Spinal cord (tissue), 10 donors: ENCODE results near the gene LRRC17. TPM values are rescaled to one million over a fixed set of nuclear protein-coding genes. Genes with fewer than 3 reads are reported as not detected.

ENCODE experiments used
- DNase-seq, 6 donors: peaks; one replicate each; pipeline versions ENCODE4 v3.0.0 to v3.0.0-alpha.2; 2013 to 2015; ENCODE audit warnings: low spot score in 6 of 6, low read depth in 4 of 6
- H3K27ac ChIP-seq: one replicate; pipeline ENCODE4 v1.5.1; 2013; ENCODE audit warnings: low read depth, low read length, control low read depth
- H3K27me3 ChIP-seq: one replicate; pipeline ENCODE4 v1.6.1; 2013; ENCODE audit warnings: low read length; ENCODE audit not compliant: control insufficient read depth, insufficient read depth
- H3K36me3 ChIP-seq: one replicate; pipeline ENCODE4 v1.6.1; 2013; ENCODE audit warnings: low read length; ENCODE audit not compliant: control insufficient read depth, insufficient read depth
- H3K4me1 ChIP-seq: one replicate; pipeline ENCODE4 v1.6.1; 2013; ENCODE audit warnings: low read length; ENCODE audit not compliant: control insufficient read depth, insufficient read depth
- H3K4me3 ChIP-seq: one replicate; pipeline ENCODE4 v1.5.1; 2013; ENCODE audit warnings: low read depth, low read length, control low read depth
- H3K9me3 ChIP-seq: one replicate; pipeline ENCODE4 v1.6.1; 2013; ENCODE audit warnings: low read length; ENCODE audit not compliant: control insufficient read depth, insufficient read depth
- WGBS: methylation state at CpG from one replicate; pipeline ENCODE4 v1.1.5; 2013; ENCODE audit warnings: missing lambda C conversion rate; ENCODE audit not compliant: insufficient coverage; 5-methylcytosine and 5-hydroxymethylcytosine counted together
- polyA plus RNA-seq, 2 donors: library from polyadenylated mRNA; unstranded; fragments of 120-200 nt; gene quantifications; one replicate each; pipeline ENCODE4 v1.2.1, GENCODE V29; 2013; ENCODE audit not compliant: insufficient read length in 2 of 2
- total RNA-seq, 2 donors: library from RNA; depleted of rRNA in 1 of 2; stranded (reverse); fragments of 120-200 nt in 1 of 2; fragments of >200 nt in 1 of 2; gene quantifications; one replicate each; pipeline versions ENCODE4 v1.2.3 to v1.2.4, GENCODE V29; 2013 to 2014
- donor health status: healthy.

LRRC17 gene
- total and polyA plus RNA-seq, 4 donors = 65.1 to 299 (median 88.6) TPM

GRCh38 chr7:102917436-102918353 lies 4.9 kb downstream of the LRRC17 start:
- WGBS = 81% methylated on average over 3 of the region's 5 CpGs
- peak in 1 of 6 donors; percentile 37 for DNase-seq
- no peak overlapping the region for H3K4me3 ChIP-seq
- no peaks in the 10 kb centered on the region for H3K27me3 ChIP-seq
- peaks cover 3% of the 10 kb centered on the region for H3K36me3 ChIP-seq
- peak overlapping the region; percentile 2 for H3K27ac ChIP-seq
- H3K9me3 ChIP-seq = no peaks in the 10 kb centered on the region
- peaks cover 4% of the 10 kb centered on the region for H3K4me1 ChIP-seq

DNA sequence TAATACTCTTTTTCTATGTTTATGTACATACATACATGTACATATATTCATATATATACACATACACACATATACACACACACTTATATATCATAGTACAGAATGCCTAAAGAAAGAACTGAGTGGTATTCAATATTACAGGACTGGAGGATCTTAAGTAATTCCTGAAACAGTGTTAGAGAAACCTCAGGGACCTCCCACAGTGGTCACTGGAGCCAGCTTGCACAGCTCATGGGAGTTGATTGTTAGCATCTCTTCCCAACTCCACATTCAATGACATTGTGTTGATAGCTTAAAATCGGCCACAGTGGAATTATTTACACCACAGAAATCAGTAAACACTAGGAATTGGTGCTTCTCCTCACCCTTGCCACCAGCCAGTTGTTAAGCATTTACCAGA lies 6.0 kb downstream of the LRRC17 start:
- peak in 1 of 6 donors; percentile 8 for DNase-seq
- Histone ChIP-seq H3K27me3 (no peaks in the 10 kb centered on the region), H3K36me3 (peaks cover 3% of the 10 kb centered on the region), H3K4me1 (peaks cover 4% of the 10 kb centered on the region), H3K9me3 (no peaks in the 10 kb centered on the region), H3K27ac (no peak overlapping the region), H3K4me3 (no peak overlapping the region)
- WGBS = 33% methylated on average over 1 of the region's 1 CpG

DNA sequence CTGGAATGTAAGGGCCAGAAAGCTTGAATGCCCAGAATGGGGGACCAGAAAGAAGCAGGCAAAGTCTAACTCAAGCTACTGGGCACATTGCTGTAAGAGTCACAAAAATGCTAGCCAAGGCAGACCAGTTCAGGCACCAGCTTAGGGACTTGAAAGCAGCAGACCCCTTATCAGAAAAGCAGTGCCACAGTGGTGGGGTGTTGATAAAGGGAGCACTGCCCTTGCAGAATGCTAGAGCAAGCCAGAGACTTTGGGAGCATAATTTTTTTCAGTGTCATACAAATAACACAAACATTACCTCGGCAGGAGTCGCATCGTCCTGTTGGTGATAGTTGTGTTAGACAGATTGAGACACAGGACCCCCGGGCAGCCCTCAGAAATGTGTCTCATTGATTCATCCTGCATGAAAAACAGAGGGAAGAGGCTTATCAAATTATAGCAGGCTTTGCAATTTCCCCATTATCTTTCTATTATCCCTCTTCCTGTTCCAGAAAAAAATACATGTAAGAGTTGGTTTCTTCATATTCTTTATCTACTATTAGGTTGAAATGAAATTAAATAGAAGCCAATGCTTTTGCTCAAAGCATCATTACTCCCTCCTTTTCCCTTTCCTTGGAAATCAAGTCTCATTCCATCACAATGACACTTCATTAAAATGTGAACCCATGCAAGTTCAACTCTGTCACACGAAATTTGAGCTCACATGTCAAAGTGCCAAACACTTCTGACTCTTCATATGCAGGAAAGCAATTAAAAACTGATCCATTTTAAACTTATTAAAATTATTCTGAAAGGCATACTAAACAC lies 13.4 kb downstream of the LRRC17 start:
- H3K4me1 ChIP-seq = no peaks in the 10 kb centered on the region
- no peaks in the 10 kb centered on the region for H3K36me3 ChIP-seq
- H3K27me3 ChIP-seq = no peaks in the 10 kb centered on the region
- no CpG with 5 or more reads among the region's 5 CpGs for WGBS
- no peak overlapping the region for H3K4me3 ChIP-seq
- H3K27ac ChIP-seq = no peak overlapping the region
- H3K9me3 ChIP-seq = no peaks in the 10 kb centered on the region
- DNase-seq = peak in 1 of 6 donors; percentile 20

GRCh38 chr7:102926783-102927140 lies 14.0 kb downstream of the LRRC17 start:
- Histone ChIP-seq H3K27ac (no peak overlapping the region), H3K36me3 (no peaks in the 10 kb centered on the region), H3K4me1 (no peaks in the 10 kb centered on the region), H3K4me3 (no peak overlapping the region), H3K27me3 (no peaks in the 10 kb centered on the region), H3K9me3 (no peaks in the 10 kb centered on the region)
- no peak for DNase-seq

DNA sequence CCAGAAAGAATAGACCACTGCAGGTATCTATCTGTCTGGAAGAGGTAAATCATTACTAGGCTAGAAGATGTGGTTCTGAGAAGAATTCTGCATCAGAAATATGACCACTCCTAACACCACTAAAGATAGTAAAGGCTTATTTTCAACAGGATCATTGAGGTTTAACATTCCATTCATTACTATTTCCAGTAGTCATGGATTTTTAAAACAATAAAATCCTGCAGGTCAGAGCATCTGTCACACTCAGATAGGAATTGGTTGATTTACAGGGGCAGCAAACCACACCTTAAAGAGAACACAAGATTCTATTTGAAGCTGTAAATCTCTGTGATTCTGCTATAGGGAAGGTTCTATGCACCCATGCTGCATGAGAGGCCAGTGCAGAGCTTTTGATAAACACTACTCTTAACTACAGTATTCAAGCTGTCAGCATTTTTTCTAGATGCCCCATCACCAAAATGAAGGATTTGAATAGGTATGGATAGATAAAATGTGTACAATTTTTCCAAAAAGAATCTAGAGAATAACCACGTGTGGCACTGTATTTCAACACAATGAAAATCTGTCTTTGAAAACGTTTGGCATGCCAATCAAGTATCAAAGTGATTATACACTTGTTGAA lies 14.6 kb downstream of the LRRC17 start:
- WGBS = no CpG with 5 or more reads among the region's 2 CpGs
- Histone ChIP-seq H3K27me3 (no peaks in the 10 kb centered on the region), H3K36me3 (no peaks in the 10 kb centered on the region), H3K9me3 (no peaks in the 10 kb centered on the region), H3K4me3 (no peak overlapping the region), H3K4me1 (no peaks in the 10 kb centered on the region), H3K27ac (no peak overlapping the region)
- no peak for DNase-seq

DNA sequence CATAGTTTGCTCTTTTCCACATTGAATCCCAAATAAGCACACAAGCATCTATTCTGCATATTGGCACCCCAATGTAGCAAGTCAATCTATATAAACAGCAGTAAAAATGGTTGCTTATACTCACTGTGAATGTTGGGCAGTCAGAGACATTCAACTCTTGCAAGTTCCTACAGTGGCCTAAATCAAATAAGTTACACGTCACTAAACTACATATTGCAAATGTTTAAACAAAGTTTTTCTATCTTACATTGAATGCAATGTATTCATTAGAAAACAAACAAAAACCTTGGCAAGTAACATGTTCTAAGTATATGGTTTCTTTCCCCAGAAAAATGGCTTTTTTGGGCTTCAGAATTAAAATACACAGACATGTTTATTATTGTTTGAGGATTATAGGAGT lies 19.0 kb downstream of the LRRC17 start:
- WGBS = no CpG with 5 or more reads among the region's 1 CpG
- no peaks in the 10 kb centered on the region for H3K9me3 ChIP-seq
- H3K4me1 ChIP-seq = no peaks in the 10 kb centered on the region
- no peak for DNase-seq
- no peak overlapping the region for H3K4me3 ChIP-seq
- H3K36me3 ChIP-seq = no peaks in the 10 kb centered on the region
- H3K27me3 ChIP-seq = no peaks in the 10 kb centered on the region
- H3K27ac ChIP-seq = no peak overlapping the region

GRCh38 chr7:102933763-102934162 lies 21.0 kb downstream of the LRRC17 start:
- no peaks in the 10 kb centered on the region for H3K36me3 ChIP-seq
- H3K27ac ChIP-seq = peak overlapping the region; percentile 53
- H3K9me3 ChIP-seq = no peaks in the 10 kb centered on the region
- no peak overlapping the region for H3K4me3 ChIP-seq
- H3K4me1 ChIP-seq = no peaks in the 10 kb centered on the region
- peak in 2 of 6 donors; percentile 64 to 73 for DNase-seq
- no peaks in the 10 kb centered on the region for H3K27me3 ChIP-seq
- WGBS = 13% methylated on average over 6 of the region's 15 CpGs

GRCh38 chr7:102934239-102934638 lies 21.4 kb downstream of the LRRC17 start:
- Histone ChIP-seq H3K4me1 (no peaks in the 10 kb centered on the region), H3K4me3 (no peak overlapping the region), H3K27me3 (no peaks in the 10 kb centered on the region), H3K9me3 (no peaks in the 10 kb centered on the region), H3K36me3 (no peaks in the 10 kb centered on the region), H3K27ac (peak overlapping the region; percentile 53)
- WGBS = 79% methylated on average over 6 of the region's 8 CpGs
- DNase-seq = no peak

DNA sequence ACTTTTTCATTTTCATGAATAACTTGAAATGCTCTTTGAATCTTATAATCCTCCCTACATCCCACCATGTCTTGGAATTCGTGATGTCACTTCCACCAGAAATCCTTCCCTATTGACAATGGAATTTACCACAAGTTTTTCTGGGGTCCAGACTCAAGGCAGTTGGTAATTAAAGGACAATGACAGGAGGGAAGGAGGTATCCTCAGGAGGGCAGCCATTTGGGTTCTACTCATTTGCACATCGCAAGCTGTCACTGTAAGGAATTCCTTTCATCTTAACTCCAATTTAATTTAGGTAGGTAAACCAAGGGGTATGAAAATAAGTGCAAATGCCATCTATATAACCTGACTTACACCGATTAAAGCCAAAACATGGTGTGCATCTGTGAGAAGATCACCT lies 21.9 kb downstream of the LRRC17 start:
- no peak overlapping the region for H3K4me3 ChIP-seq
- WGBS = 55% methylated on average over 2 of the region's 3 CpGs
- no peak for DNase-seq
- H3K27ac ChIP-seq = no peak overlapping the region
- H3K36me3 ChIP-seq = no peaks in the 10 kb centered on the region
- no peaks in the 10 kb centered on the region for H3K27me3 ChIP-seq
- no peaks in the 10 kb centered on the region for H3K4me1 ChIP-seq
- H3K9me3 ChIP-seq = no peaks in the 10 kb centered on the region
